Thyroid gland (tissue), 4 donors: ENCODE results near the gene RAB6A.

Experiments
- CTCF ChIP-seq, 6 experiments: fragments of 200-600 bp in 3 of 6; fragments of 450-650 bp in 3 of 6; sonication (generic) in 3 of 6; IDR thresholded peaks; one replicate each; pipeline ENCODE4 v1.5.1; 2016 to 2019; ENCODE audit warnings: antibody characterized with exemption in 6 of 6, mild to moderate bottlenecking in 2 of 6, inconsistent platforms in 1 of 6, moderate library complexity in 1 of 6
- POLR2A ChIP-seq, 2 donors: fragments of 450-650 bp; IDR thresholded peaks; one replicate each; pipeline ENCODE4 v1.6.1; 2017; ENCODE audit warnings: antibody characterized with exemption in 2 of 2, mild to moderate bottlenecking in 2 of 2, moderate library complexity in 1 of 2

GRCh38 chr11:73804712-73805111 lies 43.8 kb upstream of the RAB6A start:
- TF ChIP-seq POLR2A (IDR thresholded peaks at IDR 0.05) (no peak), CTCF (IDR thresholded peaks at IDR 0.05) (no peak)
